Mucosa of rectum (tissue), 2 donors: ENCODE data around the gene SUSD3.
"Not testable (repeated sequence)": the region's sequence is repeated elsewhere in the genome, so short reads cannot be mapped to it uniquely, and the experiment has no call there.

Experiments
- H3K27ac ChIP-seq, 2 donors: one replicate each; pipeline ENCODE4 v1.7.0; 2013; ENCODE audit warnings: inconsistent platforms in 2 of 2, low read depth in 2 of 2, low read length in 2 of 2
- H3K27me3 ChIP-seq, 2 donors: one replicate each; pipeline ENCODE4 v1.7.0; 2013; ENCODE audit warnings: low read length in 2 of 2; ENCODE audit not compliant: control insufficient read depth in 2 of 2, insufficient read depth in 2 of 2
- H3K36me3 ChIP-seq, 2 donors: one replicate each; pipeline ENCODE4 v1.7.0; 2013; ENCODE audit warnings: low read length in 2 of 2; ENCODE audit not compliant: control insufficient read depth in 2 of 2, insufficient read depth in 2 of 2
- H3K4me1 ChIP-seq, 2 donors: one replicate each; pipeline ENCODE4 v1.7.0; 2013; ENCODE audit warnings: low read length in 2 of 2, mild to moderate bottlenecking in 1 of 2; ENCODE audit not compliant: control insufficient read depth in 2 of 2, insufficient read depth in 2 of 2
- H3K4me3 ChIP-seq, 2 donors: one replicate each; pipeline ENCODE4 v1.7.0; 2013; ENCODE audit warnings: low read length in 2 of 2
- H3K9ac ChIP-seq, 2 donors: one replicate each; pipeline ENCODE4 v1.7.0; 2013; ENCODE audit warnings: low read length in 2 of 2, low read depth in 1 of 2, mild to moderate bottlenecking in 1 of 2
- H3K9me3 ChIP-seq, 2 donors: one replicate each; pipeline ENCODE4 v1.7.0; 2013; ENCODE audit warnings: low read length in 2 of 2; ENCODE audit not compliant: control insufficient read depth in 2 of 2
- donor health status: healthy.
- donor health status: Normal muscosa, but diverticular disease.

Gene SUSD3

GRCh38 chr9:93097511-93098201, 39.2 kb downstream of the SUSD3 start:
- Histone ChIP-seq H3K9ac (peak overlapping the region; percentile 89 to 98), H3K27me3 (no peaks in the 10 kb centered on the region), H3K27ac (peak overlapping the region; percentile 95 to 96), H3K4me1 (peaks cover 47 to 49% of the 10 kb centered on the region in 2 donors), H3K9me3 (no peaks in the 10 kb centered on the region), H3K36me3 (no peaks in the 10 kb centered on the region), H3K4me3 (peak overlapping the region; percentile 87 to 88)

- peak overlapping the region; percentile 8 to 32 for H3K9ac ChIP-seq
- no peaks in the 10 kb centered on the region for H3K27me3 ChIP-seq
- H3K36me3 ChIP-seq: no peaks in the 10 kb centered on the region
- peak overlapping the region; percentile 95 to 96 for H3K27ac ChIP-seq
- H3K4me3 ChIP-seq: peak overlapping the region in 1 of 2 donors; percentile 87
- H3K9me3 ChIP-seq: no peaks in the 10 kb centered on the region
- peaks cover 42 to 44% of the 10 kb centered on the region in 2 donors for H3K4me1 ChIP-seq
These were observed 39.9 kb downstream of the SUSD3 start for GRCh38 chr9:93098236-93098946.

- Histone ChIP-seq H3K27ac (no peak overlapping the region), H3K27me3 (no peaks in the 10 kb centered on the region), H3K9ac (no peak overlapping the region), H3K9me3 (peaks cover 0 to 5% of the 10 kb centered on the region in 2 donors), H3K4me1 (peaks cover 33% of the 10 kb centered on the region in 2 donors), H3K36me3 (no peaks in the 10 kb centered on the region), H3K4me3 (no peak overlapping the region)
These were observed 41.2 kb downstream of the SUSD3 start for GRCh38 chr9:93099551-93100275.

- Histone ChIP-seq H3K9ac (no peak overlapping the region), H3K36me3 (no peaks in the 10 kb centered on the region), H3K9me3 (peaks cover 0 to 5% of the 10 kb centered on the region in 2 donors), H3K27me3 (no peaks in the 10 kb centered on the region), H3K4me3 (no peak overlapping the region), H3K27ac (no peak overlapping the region), H3K4me1 (peaks cover 28 to 29% of the 10 kb centered on the region in 2 donors)
These were observed 41.8 kb downstream of the SUSD3 start for GRCh38 chr9:93100276-93100636.

- peaks cover 28 to 29% of the 10 kb centered on the region in 2 donors for H3K4me1 ChIP-seq
- H3K27me3 ChIP-seq, H3K9ac ChIP-seq, H3K4me3 ChIP-seq, H3K9me3 ChIP-seq, H3K36me3 ChIP-seq, H3K27ac ChIP-seq: not testable (repeated sequence)
These were observed 42.6 kb downstream of the SUSD3 start for GRCh38 chr9:93101086-93101485.

GRCh38 chr9:93105620-93106019, 47.1 kb downstream of the SUSD3 start:
- H3K36me3 ChIP-seq: peaks cover 10 to 21% of the 10 kb centered on the region in 2 donors

GRCh38 chr9:93107151-93107824, 48.8 kb downstream of the SUSD3 start:
- Histone ChIP-seq H3K9ac (no peak overlapping the region), H3K4me3 (no peak overlapping the region), H3K4me1 (no peaks in the 10 kb centered on the region), H3K27me3 (no peaks in the 10 kb centered on the region), H3K36me3 (peaks cover 22 to 33% of the 10 kb centered on the region in 2 donors), H3K9me3 (peaks cover 0 to 5% of the 10 kb centered on the region in 2 donors), H3K27ac (no peak overlapping the region)

More at GRCh38 chr9:93105620-93106019, 47.1 kb downstream of the SUSD3 start:
- Histone ChIP-seq H3K9ac (no peak overlapping the region), H3K27me3 (no peaks in the 10 kb centered on the region), H3K4me3 (no peak overlapping the region), H3K27ac (no peak overlapping the region), H3K4me1 (no peaks in the 10 kb centered on the region), H3K9me3 (peaks cover 0 to 5% of the 10 kb centered on the region in 2 donors)

- Histone ChIP-seq H3K9ac (no peak overlapping the region), H3K27ac (no peak overlapping the region), H3K4me3 (no peak overlapping the region), H3K36me3 (peaks cover 22 to 33% of the 10 kb centered on the region in 2 donors), H3K27me3 (no peaks in the 10 kb centered on the region), H3K4me1 (no peaks in the 10 kb centered on the region), H3K9me3 (peaks cover 0 to 5% of the 10 kb centered on the region in 2 donors)
These were observed 49.3 kb downstream of the SUSD3 start for GRCh38 chr9:93107825-93108161.

- H3K4me3 ChIP-seq: no peak overlapping the region
- peaks cover 0 to 5% of the 10 kb centered on the region in 2 donors for H3K9me3 ChIP-seq
- no peak overlapping the region for H3K9ac ChIP-seq
- H3K27me3 ChIP-seq: no peaks in the 10 kb centered on the region
- H3K4me1 ChIP-seq: no peaks in the 10 kb centered on the region
- H3K36me3 ChIP-seq: peaks cover 25 to 36% of the 10 kb centered on the region in 2 donors
- no peak overlapping the region for H3K27ac ChIP-seq
These were observed 50.0 kb downstream of the SUSD3 start for GRCh38 chr9:93108291-93109041.
